Measurements from ENCODE around the gene SNRNP200.

- TF ChIP-seq, protein P1, sequence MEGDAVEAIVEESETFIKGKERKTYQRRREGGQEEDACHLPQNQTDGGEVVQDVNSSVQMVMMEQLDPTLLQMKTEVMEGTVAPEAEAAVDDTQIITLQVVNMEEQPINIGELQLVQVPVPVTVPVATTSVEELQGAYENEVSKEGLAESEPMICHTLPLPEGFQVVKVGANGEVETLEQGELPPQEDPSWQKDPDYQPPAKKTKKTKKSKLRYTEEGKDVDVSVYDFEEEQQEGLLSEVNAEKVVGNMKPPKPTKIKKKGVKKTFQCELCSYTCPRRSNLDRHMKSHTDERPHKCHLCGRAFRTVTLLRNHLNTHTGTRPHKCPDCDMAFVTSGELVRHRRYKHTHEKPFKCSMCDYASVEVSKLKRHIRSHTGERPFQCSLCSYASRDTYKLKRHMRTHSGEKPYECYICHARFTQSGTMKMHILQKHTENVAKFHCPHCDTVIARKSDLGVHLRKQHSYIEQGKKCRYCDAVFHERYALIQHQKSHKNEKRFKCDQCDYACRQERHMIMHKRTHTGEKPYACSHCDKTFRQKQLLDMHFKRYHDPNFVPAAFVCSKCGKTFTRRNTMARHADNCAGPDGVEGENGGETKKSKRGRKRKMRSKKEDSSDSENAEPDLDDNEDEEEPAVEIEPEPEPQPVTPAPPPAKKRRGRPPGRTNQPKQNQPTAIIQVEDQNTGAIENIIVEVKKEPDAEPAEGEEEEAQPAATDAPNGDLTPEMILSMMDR (optimal IDR thresholded peaks at IDR 0.05 in 1 of 3, IDR thresholded peaks at IDR 0.05 in 1 of 3, conservative IDR thresholded peaks at IDR 0.05 in 1 of 3; ENCODE audit: extremely low read depth in 1 of 3, insufficient read depth in 2 of 3, low read length in 3 of 3): no peak
- no peak for TF ChIP-seq EZH2 (IDR thresholded peaks at IDR 0.05; ENCODE audit: low read length)
Measured at GRCh38 chr2:96254571-96254970, 50.8 kb downstream of the SNRNP200 start.
